NCI-H2171 treated with DMSO at 0.1 percent for 48 hours (cell line): Measurements from ENCODE around the gene PARD6B.
"Not testable (repeated sequence)": the region's sequence is repeated elsewhere in the genome, so short reads cannot be mapped to it uniquely, and the experiment has no call there.

Experiments
- DNase-seq: peaks from one replicate; lab custom pipeline; 2025; lab: John Stamatoyannopoulos, UW

Gene PARD6B

DNA sequence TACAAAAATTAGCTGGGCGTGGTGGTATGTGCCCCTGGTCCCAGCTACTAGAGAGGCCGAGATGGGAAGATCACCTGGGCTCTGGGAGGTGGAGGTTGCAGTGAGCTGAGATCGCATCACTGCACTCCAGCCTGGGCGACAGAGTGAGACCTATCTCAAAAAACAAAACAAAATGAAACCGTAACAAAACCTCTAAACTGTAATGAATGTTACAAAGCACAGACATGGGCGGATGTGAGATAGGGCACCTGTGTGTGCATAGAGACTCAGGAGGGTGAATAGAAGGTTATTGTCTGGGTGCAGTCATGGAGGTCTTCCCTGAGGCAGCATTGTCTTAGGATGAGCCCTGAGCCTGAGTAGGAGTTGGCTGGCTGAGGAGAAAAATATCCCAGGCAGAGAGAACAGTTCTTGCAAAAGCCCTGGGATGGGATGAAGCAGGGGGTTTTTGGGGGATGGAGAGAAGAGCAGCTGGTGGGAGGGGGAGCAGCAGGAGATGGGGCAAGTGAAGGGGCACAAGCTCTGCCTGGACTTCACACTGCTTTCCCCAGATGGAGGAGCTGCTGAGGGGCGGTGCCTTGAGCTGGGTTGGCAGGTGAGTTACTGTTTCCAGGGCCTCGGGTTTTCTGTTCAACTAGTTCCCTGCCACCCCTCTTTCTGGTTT lies 68.6 kb downstream of the PARD6B start:
- no peak for DNase-seq

- not testable (repeated sequence) for DNase-seq
Observed at GRCh38 chr20:50800986-50801746, 69.8 kb downstream of the PARD6B start.

GRCh38 chr20:50801747-50802125 lies 70.4 kb downstream of the PARD6B start:
- no peak for DNase-seq

- DNase-seq = no peak
Observed at GRCh38 chr20:50802289-50802688, 70.9 kb downstream of the PARD6B start.

GRCh38 chr20:50804437-50805348 lies 73.3 kb downstream of the PARD6B start:
- DNase-seq = no peak

- DNase-seq = no peak
Observed at GRCh38 chr20:50805349-50805684, 73.9 kb downstream of the PARD6B start.

GRCh38 chr20:50806126-50806768 lies 74.9 kb downstream of the PARD6B start:
- DNase-seq = no peak
